ENCODE data around the gene CACNA1S. TPM values are rescaled to one million over a fixed set of nuclear protein-coding genes. Genes with fewer than 3 reads are reported as not detected.

CACNA1S gene
- total RNA-seq, 2 experiments from 2014 or later: not detected

DNA sequence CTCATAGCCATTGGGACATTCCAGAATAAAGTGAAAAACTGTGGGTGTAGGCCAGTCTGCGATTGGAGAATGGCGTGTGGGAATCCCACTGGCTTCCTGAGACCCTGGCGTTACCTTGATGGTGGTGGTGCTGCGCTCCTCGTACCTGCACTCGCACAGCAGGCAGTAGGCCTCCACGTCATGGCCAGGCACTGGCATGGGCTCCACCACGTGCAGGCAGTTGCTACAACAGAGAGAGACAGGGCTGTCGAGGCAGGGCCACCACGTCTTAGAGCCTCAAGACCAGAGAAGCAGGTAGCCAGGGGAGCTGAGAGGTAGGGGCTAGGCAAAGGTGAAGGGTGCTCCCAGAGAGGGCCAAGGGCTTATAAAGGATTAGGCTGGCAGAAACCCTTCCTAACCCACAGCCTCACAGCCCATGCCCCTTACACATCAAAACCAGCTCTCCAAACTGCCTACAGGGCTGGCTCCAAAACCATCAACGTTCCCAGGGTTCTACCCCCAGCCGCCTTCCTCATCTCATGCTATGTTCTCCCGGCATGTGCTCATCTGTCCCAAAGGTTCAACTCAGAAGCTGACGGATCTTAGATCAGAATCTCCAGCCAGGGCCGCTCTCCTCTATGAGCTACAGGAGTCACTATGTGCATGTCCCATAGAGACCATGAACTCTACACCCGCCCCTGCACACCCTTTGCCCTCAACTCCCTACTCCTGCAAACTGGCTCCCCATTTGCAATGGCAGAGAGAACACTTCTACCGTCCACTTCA lies 34.6 kb upstream of the CACNA1S start:
- POLR2A ChIA-PET: no interaction called here
- no peak for DNase-seq

GRCh38 chr1:201145816-201146215 lies 33.6 kb upstream of the CACNA1S start:
- H3K4me1 Mint-ChIP-seq (ENCODE audit: low read depth): peaks cover 5% of the 10 kb centered on the region
- H3K36me3 ChIP-seq (ENCODE audit: insufficient read depth, low read length): peaks cover 50% of the 10 kb centered on the region
- H3K27ac Mint-ChIP-seq: no peak overlapping the region
- TF ChIP-seq, protein P1, sequence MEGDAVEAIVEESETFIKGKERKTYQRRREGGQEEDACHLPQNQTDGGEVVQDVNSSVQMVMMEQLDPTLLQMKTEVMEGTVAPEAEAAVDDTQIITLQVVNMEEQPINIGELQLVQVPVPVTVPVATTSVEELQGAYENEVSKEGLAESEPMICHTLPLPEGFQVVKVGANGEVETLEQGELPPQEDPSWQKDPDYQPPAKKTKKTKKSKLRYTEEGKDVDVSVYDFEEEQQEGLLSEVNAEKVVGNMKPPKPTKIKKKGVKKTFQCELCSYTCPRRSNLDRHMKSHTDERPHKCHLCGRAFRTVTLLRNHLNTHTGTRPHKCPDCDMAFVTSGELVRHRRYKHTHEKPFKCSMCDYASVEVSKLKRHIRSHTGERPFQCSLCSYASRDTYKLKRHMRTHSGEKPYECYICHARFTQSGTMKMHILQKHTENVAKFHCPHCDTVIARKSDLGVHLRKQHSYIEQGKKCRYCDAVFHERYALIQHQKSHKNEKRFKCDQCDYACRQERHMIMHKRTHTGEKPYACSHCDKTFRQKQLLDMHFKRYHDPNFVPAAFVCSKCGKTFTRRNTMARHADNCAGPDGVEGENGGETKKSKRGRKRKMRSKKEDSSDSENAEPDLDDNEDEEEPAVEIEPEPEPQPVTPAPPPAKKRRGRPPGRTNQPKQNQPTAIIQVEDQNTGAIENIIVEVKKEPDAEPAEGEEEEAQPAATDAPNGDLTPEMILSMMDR (IDR thresholded peaks at IDR 0.05): no peak
- H3K4me3 ChIP-seq (ENCODE audit: low read length): no peak overlapping the region
- no peaks in the 10 kb centered on the region for H3K27me3 Mint-ChIP-seq
- peaks cover 3% of the 10 kb centered on the region for H3K4me1 ChIP-seq (ENCODE audit: insufficient read depth, low read length)
- intact Hi-C loops (cut with DNase I, micrococcal nuclease): no loop called here
- H3K4me3 Mint-ChIP-seq: no peak overlapping the region
- ATAC-seq (ENCODE audit: poor library complexity) (no peak), DNase-seq (no peak)
- H3K36me3 Mint-ChIP-seq (ENCODE audit: low read depth): peaks cover 92% of the 10 kb centered on the region
- CTCF ChIA-PET: no interaction called here
- H3K9me3 Mint-ChIP-seq: no peaks in the 10 kb centered on the region
- no peaks in the 10 kb centered on the region for H3K27me3 ChIP-seq (ENCODE audit: control insufficient read depth in 1 of 2, insufficient read depth in 2 of 2, low read length in 2 of 2)
- H3K9me3 ChIP-seq (ENCODE audit: control insufficient read depth in 1 of 2, insufficient read depth in 1 of 2, low read length in 2 of 2): no peaks in the 10 kb centered on the region
- POLR2A ChIA-PET: no interaction called here
- no peak overlapping the region for H3K27ac ChIP-seq (ENCODE audit: low read depth in 1 of 2, low read length in 2 of 2)

More for the DNA sequence above, 34.6 kb upstream of the CACNA1S start:
- ATAC-seq (ENCODE audit: poor library complexity): no peak
- intact Hi-C loops (cut with DNase I, micrococcal nuclease): loop anchor here in 1 of 2 experiments (1.0 kb wide), 1 partner anchor 21 kb away; no protein-coding TSS in a partner anchor
- H3K27me3 Mint-ChIP-seq: no peaks in the 10 kb centered on the region
- H3K27ac ChIP-seq (ENCODE audit: low read depth in 1 of 2, low read length in 2 of 2): no peak overlapping the region
- no peak overlapping the region for H3K27ac Mint-ChIP-seq
- H3K9me3 Mint-ChIP-seq: no peaks in the 10 kb centered on the region
- H3K4me3 Mint-ChIP-seq: no peak overlapping the region
- H3K36me3 ChIP-seq (ENCODE audit: insufficient read depth, low read length): peaks cover 49% of the 10 kb centered on the region
- no peaks in the 10 kb centered on the region for H3K9me3 ChIP-seq (ENCODE audit: control insufficient read depth in 1 of 2, insufficient read depth in 1 of 2, low read length in 2 of 2)
- peaks cover 3% of the 10 kb centered on the region for H3K4me1 ChIP-seq (ENCODE audit: insufficient read depth, low read length)
- H3K36me3 Mint-ChIP-seq (ENCODE audit: low read depth): peaks cover 91% of the 10 kb centered on the region
- TF ChIP-seq, protein P1 (IDR thresholded peaks at IDR 0.05): no peak
- CTCF ChIA-PET: no interaction called here
- H3K27me3 ChIP-seq (ENCODE audit: control insufficient read depth in 1 of 2, insufficient read depth in 2 of 2, low read length in 2 of 2): no peaks in the 10 kb centered on the region
- H3K4me3 ChIP-seq (ENCODE audit: low read length): no peak overlapping the region
- peaks cover 13% of the 10 kb centered on the region for H3K4me1 Mint-ChIP-seq (ENCODE audit: low read depth)

DNA sequence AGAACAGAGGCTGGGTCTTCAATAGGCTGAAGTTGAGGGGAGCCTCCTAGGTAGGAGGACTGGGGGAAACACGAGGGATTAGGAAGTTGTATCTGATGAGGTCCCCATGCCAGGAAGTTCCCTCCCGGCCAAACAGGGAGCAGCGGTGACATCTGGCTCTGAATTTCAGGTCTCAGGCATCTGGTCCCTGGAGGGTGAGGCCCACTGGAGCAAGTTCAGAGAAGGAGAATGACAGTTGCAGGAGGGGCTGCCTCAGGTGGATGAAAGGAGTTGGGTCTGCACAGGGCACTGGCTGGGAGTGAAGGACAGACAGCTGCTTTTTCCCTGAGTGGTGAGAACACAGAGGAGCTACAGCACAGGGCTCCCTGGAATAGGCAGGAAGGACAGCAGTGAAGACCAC lies 32.9 kb upstream of the CACNA1S start:
- Mint-ChIP-seq H3K9me3 (no peaks in the 10 kb centered on the region), H3K4me3 (no peak overlapping the region), H3K4me1 (ENCODE audit: low read depth) (peaks cover 5% of the 10 kb centered on the region), H3K27ac (no peak overlapping the region), H3K27me3 (no peaks in the 10 kb centered on the region), H3K36me3 (ENCODE audit: low read depth) (peaks cover 90% of the 10 kb centered on the region)
- Histone ChIP-seq H3K4me1 (ENCODE audit: insufficient read depth, low read length) (peaks cover 3% of the 10 kb centered on the region), H3K4me3 (ENCODE audit: low read length) (no peak overlapping the region), H3K27ac (ENCODE audit: low read depth in 1 of 2, low read length in 2 of 2) (no peak overlapping the region), H3K27me3 (ENCODE audit: control insufficient read depth in 1 of 2, insufficient read depth in 2 of 2, low read length in 2 of 2) (no peaks in the 10 kb centered on the region), H3K9me3 (ENCODE audit: control insufficient read depth in 1 of 2, insufficient read depth in 1 of 2, low read length in 2 of 2) (no peaks in the 10 kb centered on the region), H3K36me3 (ENCODE audit: insufficient read depth, low read length) (peaks cover 49% of the 10 kb centered on the region)
- ChIA-PET CTCF (no interaction called here), POLR2A (no interaction called here)
- DNase-seq (no peak), ATAC-seq (ENCODE audit: poor library complexity) (no peak)
- TF ChIP-seq, protein P1 (IDR thresholded peaks at IDR 0.05): no peak
- intact Hi-C loops (cut with DNase I, micrococcal nuclease): no loop called here
